ENCODE data around the gene PCED1B. TPM values are rescaled to one million over a fixed set of nuclear protein-coding genes. Genes with fewer than 3 reads are reported as not detected.

The PCED1B gene
- total and polyA plus RNA-seq, 2 donors (not counting 1 experiment from before 2014, with no cell fraction given) = 26.2 to 45.8 TPM

GRCh38 chr12:47131011-47131410 lies 51.6 kb downstream of the PCED1B start:
- no peak overlapping the region for H3K4me3 ChIP-seq (ENCODE audit: control extremely low read depth in 1 of 5, extremely low read depth in 1 of 5, insufficient read depth in 1 of 5, low read depth in 2 of 5, low read length in 4 of 5)
- no peaks in the 10 kb centered on the region for H3K9me3 ChIP-seq (ENCODE audit: control extremely low read depth in 1 of 3, control insufficient read depth in 2 of 3, insufficient read depth in 1 of 3, low read length in 2 of 3)
- Mint-ChIP-seq H3K27me3 (no peaks in the 10 kb centered on the region), H3K27ac (no peak overlapping the region), H3K4me1 (peaks cover 7% of the 10 kb centered on the region), H3K9me3 (ENCODE audit: insufficient read depth) (no peaks in the 10 kb centered on the region), H3K4me3 (no peak overlapping the region)
- DNase-seq (no peak), ATAC-seq (ENCODE audit: low read depth) (no peak)
- intact Hi-C loops (cut with micrococcal nuclease) = loop anchor here (10.0 kb wide), 1 partner anchor 46 kb away; no protein-coding TSS in a partner anchor
- ChIA-PET CTCF (no interaction called here), POLR2A (no interaction called here)
- H3K36me3 ChIP-seq (replicated peaks in 1 of 2; ENCODE audit: control extremely low read depth in 1 of 2, control insufficient read depth in 1 of 2, extremely low read depth in 1 of 2, insufficient read depth in 2 of 2, low read length in 1 of 2) = no peaks in the 10 kb centered on the region
- no peaks in the 10 kb centered on the region for H3K79me2 ChIP-seq (ENCODE audit: control insufficient read depth, insufficient read depth, low read length)
- no peak overlapping the region for H3K4me2 ChIP-seq (replicated peaks; ENCODE audit: low read depth, low read length, poor library complexity, severe bottlenecking)
- 100% methylated on average over 1 of the region's 5 CpGs for WGBS (ENCODE audit: insufficient coverage)
- H3K4me1 ChIP-seq (ENCODE audit: control insufficient read depth in 2 of 2, insufficient read depth in 2 of 2, low read length in 2 of 2) = peaks cover 0 to 5% of the 10 kb centered on the region in 2 donors
- no peak overlapping the region for H2AFZ ChIP-seq (ENCODE audit: insufficient read depth, low read depth, low read length, poor library complexity, severe bottlenecking)
- TF ChIP-seq CTCF (IDR thresholded peaks at IDR 0.05) (no peak), EZH2 (IDR thresholded peaks at IDR 0.05; ENCODE audit: borderline replicate concordance, insufficient read depth, low read depth, low read length, poor library complexity, severe bottlenecking) (no peak)
- H4K20me1 ChIP-seq (ENCODE audit: control insufficient read depth, insufficient read depth, low read length, poor library complexity, severe bottlenecking) = no peaks in the 10 kb centered on the region
- H3K27me3 ChIP-seq (replicated peaks in 1 of 4; ENCODE audit: control extremely low read depth in 1 of 4, control insufficient read depth in 3 of 4, insufficient read depth in 4 of 4, low read length in 3 of 4) = no peaks in the 10 kb centered on the region
- H3K27ac ChIP-seq (ENCODE audit: low read length in 2 of 2) = no peak overlapping the region
- no peak overlapping the region for H3K9ac ChIP-seq (ENCODE audit: low read length)

GRCh38 chr12:47134005-47134404 lies 54.6 kb downstream of the PCED1B start:
- CTCF ChIA-PET = interaction anchor here (2.2 kb wide), 1 partner anchor 8 kb away, joined by 7 read pairs; no protein-coding TSS in a partner anchor
- H4K20me1 ChIP-seq (ENCODE audit: control insufficient read depth, insufficient read depth, low read length, poor library complexity, severe bottlenecking) = no peaks in the 10 kb centered on the region
- H3K9me3 ChIP-seq (ENCODE audit: control extremely low read depth in 1 of 3, control insufficient read depth in 2 of 3, insufficient read depth in 1 of 3, low read length in 2 of 3) = no peaks in the 10 kb centered on the region
- H3K4me3 ChIP-seq (ENCODE audit: control extremely low read depth in 1 of 5, extremely low read depth in 1 of 5, insufficient read depth in 1 of 5, low read depth in 2 of 5, low read length in 4 of 5) = no peak overlapping the region
- peaks cover 0 to 6% of the 10 kb centered on the region in 2 donors for H3K4me1 ChIP-seq (ENCODE audit: control insufficient read depth in 2 of 2, insufficient read depth in 2 of 2, low read length in 2 of 2)
- H3K9ac ChIP-seq (ENCODE audit: low read length) = no peak overlapping the region
- no peaks in the 10 kb centered on the region for H3K79me2 ChIP-seq (ENCODE audit: control insufficient read depth, insufficient read depth, low read length)
- H2AFZ ChIP-seq (ENCODE audit: insufficient read depth, low read depth, low read length, poor library complexity, severe bottlenecking) = no peak overlapping the region
- no peak overlapping the region for H3K4me2 ChIP-seq (replicated peaks; ENCODE audit: low read depth, low read length, poor library complexity, severe bottlenecking)
- no peak for TF ChIP-seq CTCF (IDR thresholded peaks at IDR 0.05)
- POLR2A ChIA-PET = no interaction called here
- peaks cover 7% of the 10 kb centered on the region for H3K4me1 Mint-ChIP-seq
- no peak overlapping the region for H3K27ac Mint-ChIP-seq
- no peaks in the 10 kb centered on the region for H3K27me3 ChIP-seq (replicated peaks in 1 of 4; ENCODE audit: control extremely low read depth in 1 of 4, control insufficient read depth in 3 of 4, insufficient read depth in 4 of 4, low read length in 3 of 4)
- no CpG with 5 or more reads among the region's 3 CpGs for WGBS (ENCODE audit: insufficient coverage)
- no peaks in the 10 kb centered on the region for H3K36me3 ChIP-seq (replicated peaks in 1 of 2; ENCODE audit: control extremely low read depth in 1 of 2, control insufficient read depth in 1 of 2, extremely low read depth in 1 of 2, insufficient read depth in 2 of 2, low read length in 1 of 2)
- no peak overlapping the region for H3K4me3 Mint-ChIP-seq
- H3K27ac ChIP-seq (ENCODE audit: low read length in 2 of 2) = no peak overlapping the region
- H3K9me3 Mint-ChIP-seq (ENCODE audit: insufficient read depth) = no peaks in the 10 kb centered on the region
- intact Hi-C loops (cut with micrococcal nuclease) = loop anchor here (10.0 kb wide), 1 partner anchor 49 kb away; no protein-coding TSS in a partner anchor
- no peaks in the 10 kb centered on the region for H3K27me3 Mint-ChIP-seq
- no peak for DNase-seq
- ATAC-seq (ENCODE audit: low read depth) = no peak
